GM10847 (cell line): Measurements from ENCODE around the gene S100P.

Experiments used
- POLR2A ChIP-seq: IDR thresholded peaks from 2 replicates; pipeline ENCODE4 v1.6.1; 2011; ENCODE audit not compliant: insufficient read length; ENCODE audit errors: extremely low read depth

Gene S100P

DNA sequence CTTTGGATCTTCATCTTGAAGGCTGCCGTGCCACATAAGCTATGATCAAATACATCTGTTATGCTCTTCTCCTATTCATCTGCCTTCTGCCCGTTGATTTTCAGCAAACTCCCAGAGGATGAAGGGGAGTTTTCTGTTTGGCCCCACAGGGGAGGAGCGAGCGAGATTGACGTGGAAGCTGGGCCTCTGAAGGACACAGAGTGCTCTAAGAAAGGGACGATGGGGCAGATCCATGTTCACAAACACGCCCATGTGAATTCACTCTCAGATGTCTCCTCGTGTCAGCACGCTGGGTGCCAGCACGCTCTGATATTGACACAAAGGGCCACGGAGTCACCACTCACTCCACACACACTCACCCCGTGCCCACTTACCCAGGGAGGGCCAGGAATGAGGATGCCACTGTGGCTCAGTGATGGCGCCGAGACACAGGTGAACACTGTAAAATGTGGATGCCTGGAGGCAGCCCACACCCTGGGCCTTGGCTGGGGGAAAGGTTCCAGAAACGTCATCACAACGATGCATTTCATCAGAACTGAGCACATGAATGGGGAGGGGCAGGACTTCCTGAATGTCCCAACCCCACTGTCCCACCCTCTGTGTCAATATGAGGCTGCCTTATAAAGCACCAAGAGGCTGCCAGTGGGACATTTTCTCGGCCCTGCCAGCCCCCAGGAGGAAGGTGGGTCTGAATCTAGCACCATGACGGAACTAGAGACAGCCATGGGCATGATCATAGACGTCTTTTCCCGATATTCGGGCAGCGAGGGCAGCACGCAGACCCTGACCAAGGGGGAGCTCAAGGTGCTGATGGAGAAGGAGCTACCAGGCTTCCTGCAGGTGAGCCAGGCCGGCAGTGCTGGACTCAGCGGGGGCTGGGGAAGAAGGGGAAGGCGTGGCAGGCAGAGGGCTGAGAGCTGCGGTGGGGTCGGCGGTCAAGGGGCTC is at the start of gene S100P:
S100P (plus strand) TSS at position 648 of the 946 bp plus-strand sequence; CDS start at position 703, 55 bp downstream.
- TF ChIP-seq POLR2A: no peak

GRCh38 chr4:6644792-6645530 is 48.7 kb upstream of the S100P start:
- TF ChIP-seq POLR2A: no peak

- TF ChIP-seq POLR2A: no peak
These were observed 46.5 kb upstream of the S100P start for GRCh38 chr4:6647169-6647568.

GRCh38 chr4:6647582-6648230 is 46.0 kb upstream of the S100P start:
- TF ChIP-seq POLR2A: no peak

DNA sequence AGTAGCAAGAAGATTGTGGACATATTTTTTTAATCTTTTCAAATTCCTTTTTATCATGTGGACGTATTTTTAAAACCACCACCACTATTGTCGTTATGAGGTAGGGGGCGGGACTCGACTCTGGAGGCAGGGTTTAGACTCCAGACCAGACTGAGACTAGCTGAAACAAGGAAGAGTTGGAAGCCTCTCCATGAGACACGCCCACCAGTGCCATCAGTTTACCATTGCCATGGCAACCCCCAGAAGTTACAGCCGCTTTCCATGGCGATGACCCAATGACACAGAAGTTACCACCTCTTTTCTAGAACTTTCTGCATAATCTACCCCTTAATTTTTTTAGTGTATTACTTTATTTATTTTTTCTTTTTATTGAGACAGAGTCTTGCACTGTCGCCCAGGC is 44.5 kb upstream of the S100P start:
- TF ChIP-seq POLR2A: no peak

DNA sequence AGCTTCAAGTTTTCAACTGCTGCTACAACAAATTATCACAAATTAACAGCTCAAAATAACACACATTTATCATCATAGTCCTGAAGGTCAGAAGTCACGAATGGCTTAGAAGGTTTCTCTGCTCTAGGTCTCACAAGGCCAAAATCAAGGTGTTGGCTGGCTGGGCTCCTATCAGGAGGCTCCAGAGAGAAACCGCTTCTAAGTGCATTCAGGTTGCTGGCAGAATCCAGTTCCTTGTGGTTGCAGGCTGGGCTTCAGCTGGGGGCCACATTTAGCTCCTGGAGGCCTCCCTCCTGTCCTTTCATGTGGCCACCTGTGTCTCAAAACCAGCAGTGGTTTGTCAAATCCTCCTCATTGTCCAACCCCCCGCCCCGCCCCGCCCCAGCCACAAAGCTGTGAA is 37.8 kb upstream of the S100P start:
- no peak for TF ChIP-seq POLR2A

DNA sequence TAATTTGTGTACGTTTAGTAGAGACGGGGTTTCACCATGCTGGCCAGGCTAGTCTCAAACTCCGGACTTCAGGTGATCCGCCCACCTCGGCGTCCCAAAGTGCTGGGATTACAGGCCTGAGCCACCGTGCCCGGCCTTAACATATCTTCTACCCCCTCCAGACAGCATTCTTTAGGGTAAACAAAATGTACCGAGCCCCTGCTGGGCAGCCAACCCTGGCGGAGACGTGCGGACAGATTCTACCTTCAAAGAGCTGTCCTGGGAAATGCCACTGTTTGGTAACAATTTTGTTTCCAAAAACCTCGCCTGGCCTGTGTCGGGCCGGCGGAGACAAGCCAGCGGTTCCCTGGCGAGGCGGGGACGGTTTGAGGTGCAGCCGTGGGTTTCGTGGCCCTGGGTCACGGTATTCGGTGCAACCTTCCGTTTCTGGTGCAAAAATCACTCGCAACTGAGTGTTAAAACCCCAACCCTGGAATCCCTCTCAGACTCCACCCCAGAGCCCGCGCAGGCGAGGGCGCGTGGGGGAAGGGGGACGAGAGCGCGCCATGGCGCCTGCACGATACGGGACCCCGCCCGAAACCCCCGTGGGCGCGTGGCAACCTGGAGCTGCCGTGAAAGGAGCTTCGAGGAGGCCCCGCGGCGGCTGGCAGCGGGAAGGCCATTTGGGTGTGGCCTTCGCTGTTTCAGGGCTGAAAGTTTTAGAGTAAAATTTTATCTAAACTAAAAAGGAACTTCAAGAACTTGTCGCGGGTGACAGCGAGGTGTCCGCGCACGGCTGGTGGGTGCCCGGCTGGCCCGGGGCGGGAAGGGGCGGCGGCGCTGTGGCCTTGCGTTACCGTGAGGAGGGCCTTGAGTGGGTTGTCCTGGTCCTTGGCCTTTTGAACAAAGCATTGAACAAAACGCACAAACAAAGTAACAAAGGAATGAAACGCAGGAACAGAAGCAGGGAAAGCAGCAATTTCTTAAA is 36.2 kb upstream of the S100P start:
- TF ChIP-seq POLR2A: no peak

DNA sequence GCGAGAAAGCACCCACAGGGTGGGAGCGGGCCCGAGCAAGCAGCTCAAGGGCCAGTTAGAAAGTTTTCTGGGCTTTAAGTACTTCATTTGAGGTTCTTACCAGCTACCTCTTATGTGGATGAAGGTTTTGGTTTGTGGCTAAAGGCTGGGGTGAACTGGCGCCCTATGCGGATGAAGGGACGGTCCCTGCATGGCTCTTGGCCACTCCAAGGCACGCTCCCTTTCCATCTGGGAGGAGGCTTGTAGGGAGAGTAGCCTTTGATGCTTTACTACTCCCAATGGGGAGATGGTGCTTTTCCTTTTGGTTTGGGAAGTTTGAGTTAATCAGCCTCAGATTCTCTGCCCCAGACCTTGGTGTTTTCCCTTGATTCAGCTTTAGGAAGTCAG is 35.5 kb upstream of the S100P start:
- no peak for TF ChIP-seq POLR2A

GRCh38 chr4:6658597-6659075 is 35.0 kb upstream of the S100P start:
- TF ChIP-seq POLR2A: no peak

DNA sequence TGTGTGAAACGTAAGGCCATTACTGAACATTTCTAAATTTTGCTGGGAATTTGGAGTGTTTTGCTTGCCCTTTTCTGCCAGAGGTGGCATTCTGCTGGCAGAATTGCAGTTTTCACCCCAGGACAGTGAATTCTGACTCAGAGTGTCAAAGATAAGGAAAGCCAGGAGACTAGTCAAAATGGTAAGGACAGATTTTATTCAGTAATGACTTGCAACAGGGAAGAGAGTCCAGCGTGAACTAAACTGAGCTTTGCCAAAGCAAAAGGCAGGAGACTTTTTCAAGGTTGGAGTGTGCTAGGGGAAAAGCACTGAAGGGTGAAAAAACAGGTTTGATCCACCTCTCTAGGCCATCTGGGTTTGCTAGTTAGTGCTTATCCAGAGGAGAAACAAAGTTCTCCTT is 33.8 kb upstream of the S100P start:
- TF ChIP-seq POLR2A: no peak

DNA sequence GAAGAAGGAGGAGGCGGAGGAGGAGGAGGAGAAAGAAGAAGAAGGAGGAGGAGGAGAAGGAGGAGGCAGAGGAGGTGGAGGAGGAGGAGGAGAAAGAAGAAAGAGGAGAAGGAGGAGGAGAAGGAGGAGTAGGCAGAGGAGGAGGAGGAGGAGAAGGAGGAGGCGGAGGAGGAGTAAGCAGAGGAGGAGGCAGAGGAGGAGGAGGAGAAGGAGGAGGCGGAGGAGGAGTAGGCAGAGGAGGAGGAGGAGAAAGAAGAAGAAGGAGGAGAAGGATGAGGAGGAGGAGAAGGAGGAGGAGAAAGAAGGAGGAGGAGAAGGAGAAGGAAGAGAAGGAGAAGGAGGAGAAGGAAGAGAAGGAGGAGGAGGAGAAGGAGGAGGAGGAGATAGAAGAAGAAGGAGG is 33.2 kb upstream of the S100P start:
- TF ChIP-seq POLR2A: no peak

DNA sequence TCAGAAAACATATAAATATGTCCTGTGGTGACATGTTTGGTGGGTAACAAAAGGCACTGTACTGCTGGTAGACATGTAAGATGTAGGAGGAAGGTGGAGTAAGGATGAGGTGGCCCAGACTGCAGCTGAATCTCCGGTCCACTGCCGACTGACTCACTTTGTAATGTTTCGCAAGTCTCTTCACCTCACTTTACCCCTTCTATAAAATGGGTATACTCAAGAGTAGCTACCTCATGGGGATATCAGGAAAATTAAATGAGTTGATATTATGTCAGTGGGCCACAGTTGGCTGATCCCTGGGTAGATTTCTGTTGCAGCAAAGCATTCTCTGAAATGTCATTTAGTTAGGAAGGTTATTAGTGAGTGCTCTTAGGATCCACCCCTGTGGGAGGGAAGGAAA is 31.1 kb upstream of the S100P start:
- TF ChIP-seq POLR2A: no peak

DNA sequence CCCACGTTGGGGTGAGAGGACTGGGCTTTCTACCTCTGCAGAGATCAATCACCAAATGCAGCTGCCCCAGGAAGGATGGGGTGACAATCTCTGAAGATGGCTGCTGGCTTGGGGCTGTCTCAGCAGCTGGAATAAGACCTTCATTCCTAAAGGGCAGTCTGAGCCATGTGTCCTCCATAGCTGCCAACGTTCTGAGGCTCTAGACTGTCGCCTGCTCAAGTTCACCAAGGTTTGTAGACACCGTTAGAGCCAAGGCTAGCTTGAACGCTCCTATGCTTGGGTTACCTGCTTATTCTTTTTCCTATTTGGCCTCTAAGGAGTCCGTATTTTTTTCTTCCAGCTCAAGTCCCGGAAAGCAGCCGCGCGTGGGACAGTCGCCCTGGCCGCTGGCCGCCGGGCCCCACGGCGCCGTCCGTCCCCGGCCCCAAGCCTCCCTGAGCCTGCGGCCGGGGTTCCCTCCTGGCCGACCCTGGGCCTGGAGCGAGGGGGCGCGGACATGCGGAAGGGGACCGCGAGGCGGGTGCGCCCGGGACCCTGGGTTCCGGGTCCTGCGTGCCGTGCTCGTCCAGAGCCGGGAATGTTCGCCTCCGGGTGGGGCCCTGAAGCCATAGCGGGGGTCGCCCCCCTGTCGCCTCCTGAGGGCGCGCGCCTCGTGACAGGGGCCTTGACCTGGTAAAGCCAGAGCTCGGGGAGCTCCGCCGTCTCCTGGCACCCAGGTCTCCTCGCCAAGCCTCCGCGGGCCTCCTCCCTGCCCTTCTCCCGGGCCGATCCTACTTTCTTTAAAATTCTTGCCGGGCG is 29.9 kb upstream of the S100P start:
- no peak for TF ChIP-seq POLR2A

GRCh38 chr4:6665320-6665654 is 28.4 kb upstream of the S100P start:
- TF ChIP-seq POLR2A: no peak
